HG03432 (cell line): ENCODE data around the gene PACS1.
A peak's percentile ranks its signal among the peaks of the same experiment; 100 is the strongest.
"Not testable (repeated sequence)": the region's sequence is repeated elsewhere in the genome, so short reads cannot be mapped to it uniquely, and the experiment has no call there.

Experiments used
- ATAC-seq: cut with Tn5 transposase; IDR thresholded peaks from one replicate; pipeline ENCODE4 v1.9.1; 2021; ENCODE audit warnings: mild to moderate bottlenecking, moderate library complexity; ENCODE audit not compliant: unreplicated experiment

PACS1 gene

DNA sequence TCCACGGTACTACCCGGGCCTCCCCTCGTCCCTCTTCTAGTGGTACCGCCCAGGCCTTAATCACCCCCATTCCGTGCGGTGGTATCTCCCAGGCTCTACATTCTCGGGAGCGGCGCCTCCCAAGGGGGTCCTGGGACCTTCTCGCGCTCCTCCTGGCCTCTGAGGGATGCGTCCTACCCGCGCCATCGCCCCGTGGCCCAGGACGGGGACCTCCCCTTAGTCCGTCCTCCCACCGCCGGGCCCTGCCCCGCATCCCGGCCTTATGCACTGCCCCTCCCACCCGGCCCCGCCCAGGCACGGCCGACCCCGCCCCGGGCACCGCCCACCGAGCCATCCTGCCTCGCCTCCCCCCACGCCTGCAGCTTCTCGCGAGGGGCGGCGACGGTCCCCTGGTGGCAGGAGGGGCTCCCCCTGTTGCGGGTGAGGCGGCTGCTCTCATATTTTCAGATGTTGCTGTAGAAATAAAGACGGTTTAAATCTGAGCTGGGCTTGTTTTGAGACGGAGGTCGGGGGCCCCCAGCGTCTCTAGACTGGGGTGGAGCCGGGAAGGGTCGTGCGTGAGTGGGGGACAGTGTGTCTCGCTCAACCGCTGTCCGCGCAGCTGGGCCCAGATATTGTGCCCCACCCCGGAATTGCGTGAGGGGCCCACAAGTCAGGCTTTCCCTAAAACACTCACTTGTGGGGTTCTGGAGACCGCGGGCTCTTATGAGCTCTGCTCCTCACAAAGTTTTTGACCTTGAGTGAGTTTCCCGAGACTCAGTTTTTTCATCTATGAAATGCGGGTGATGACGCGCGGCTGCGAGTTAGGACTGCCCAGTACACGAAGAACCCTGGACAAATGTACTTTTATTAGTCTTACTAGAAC lies 197.5 kb downstream of the PACS1 start:
- ATAC-seq, result peak; percentile 52

DNA sequence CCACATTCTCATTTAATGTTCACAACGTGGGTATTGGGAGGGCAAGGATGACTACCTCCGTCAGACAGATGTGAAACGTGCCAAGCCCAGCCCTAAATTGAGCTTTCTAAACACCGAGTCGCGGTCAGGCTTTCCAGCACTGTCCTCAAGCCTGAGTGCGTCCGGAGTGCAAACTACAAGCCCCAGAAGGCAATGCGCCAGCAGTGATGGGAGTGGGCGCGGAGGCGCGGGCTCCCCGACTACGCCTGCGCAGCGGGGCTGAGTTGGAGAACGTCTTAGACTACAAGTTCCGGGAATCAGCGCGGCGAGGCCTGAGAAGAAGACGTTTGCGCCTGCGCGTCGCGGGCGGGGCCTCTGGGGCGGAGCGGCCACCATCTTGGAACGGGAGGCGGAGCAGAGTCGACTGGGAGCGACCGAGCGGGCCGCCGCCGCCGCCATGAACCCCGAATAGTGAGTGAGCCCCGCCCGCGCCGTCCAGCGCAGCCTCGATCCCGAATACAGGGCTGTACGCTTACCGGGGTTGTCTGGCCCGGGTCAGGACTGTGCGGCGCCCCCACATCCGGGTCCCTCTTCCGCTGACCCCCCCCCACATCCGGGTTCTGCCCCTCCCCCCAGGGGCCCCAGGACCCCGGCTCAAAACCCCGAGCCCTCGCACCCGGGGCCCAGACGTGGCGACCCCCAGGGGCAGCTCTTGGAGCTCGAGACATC lies 198.3 kb downstream of the PACS1 start, which contains the start of gene RAB1B:
Gene RAB1B, plus strand, starts transcription at position 396 of the 708 bp plus-strand sequence. Its CDS starts 41 bp downstream, at position 437.
- ATAC-seq, result peak; percentile 74

DNA sequence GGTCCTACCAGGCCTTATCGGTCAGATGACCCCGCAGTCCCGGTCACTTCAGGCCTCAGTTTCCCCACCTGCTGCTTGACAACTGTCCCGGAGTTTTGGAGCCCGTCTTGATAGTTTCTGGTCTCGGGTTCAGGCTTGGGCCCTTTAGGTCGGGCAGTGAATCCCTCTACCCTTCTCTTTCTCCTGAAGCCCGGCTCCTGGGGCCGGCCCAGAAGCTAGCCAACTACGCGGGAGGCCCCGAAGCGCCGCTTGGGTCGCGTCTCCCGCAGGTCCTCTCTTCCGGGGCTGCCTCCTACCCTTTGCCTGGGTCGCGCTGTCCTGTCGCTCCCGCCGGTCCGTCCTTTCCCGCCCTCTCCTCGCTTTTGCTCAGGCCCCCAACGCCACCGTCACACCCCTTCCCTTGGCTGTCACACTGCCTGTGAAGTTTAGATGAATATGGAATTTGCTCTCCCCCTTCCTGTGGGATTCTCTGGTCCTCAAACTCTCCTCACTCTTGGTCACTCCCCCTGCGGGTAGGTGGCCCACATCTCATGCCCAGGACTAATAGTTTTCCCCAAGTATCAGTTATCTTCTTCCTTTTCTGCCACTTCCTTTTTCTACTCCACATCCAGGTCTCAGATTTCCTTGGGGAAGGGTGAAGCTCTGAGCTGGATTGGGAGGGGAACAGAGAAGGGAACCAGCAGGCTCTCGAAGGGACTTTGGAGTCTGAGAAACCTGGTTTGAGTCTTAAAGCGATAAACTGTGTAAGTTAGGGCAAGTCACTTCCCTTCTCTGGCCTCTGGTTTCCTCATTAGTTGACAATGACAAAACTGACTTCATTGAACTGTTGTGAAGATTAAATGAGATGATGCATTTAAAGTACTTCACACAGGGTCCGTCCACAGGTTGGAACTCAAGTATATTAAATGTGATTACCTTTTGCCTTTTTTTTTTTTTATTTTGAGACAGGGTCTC lies 199.2 kb downstream of the PACS1 start:
- no peak for ATAC-seq

GRCh38 chr11:66271816-66272215 lies 201.7 kb downstream of the PACS1 start:
- ATAC-seq, result no peak

DNA sequence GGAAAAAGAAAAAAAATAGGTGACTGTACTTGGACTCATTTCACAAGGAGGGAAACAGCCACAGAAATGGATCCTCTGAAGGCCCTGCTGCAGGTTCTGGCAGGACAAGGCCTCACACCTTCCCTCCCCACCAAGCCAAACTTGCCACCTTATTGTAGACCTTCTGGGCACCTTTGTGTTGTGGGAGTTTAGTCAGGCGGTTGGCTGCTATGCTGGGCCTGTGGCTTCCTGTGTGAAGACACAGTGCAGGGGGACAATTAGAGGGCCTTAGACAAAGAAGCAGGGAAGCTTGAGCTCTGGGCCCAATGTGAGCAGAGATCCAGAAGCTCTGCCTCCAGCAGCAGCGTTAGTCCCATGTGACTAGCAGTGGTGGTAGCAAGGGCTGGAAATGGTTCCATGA lies 202.5 kb downstream of the PACS1 start:
- ATAC-seq, result no peak

- ATAC-seq, result no peak
These were observed 204.1 kb downstream of the PACS1 start for GRCh38 chr11:66274219-66274618.

DNA sequence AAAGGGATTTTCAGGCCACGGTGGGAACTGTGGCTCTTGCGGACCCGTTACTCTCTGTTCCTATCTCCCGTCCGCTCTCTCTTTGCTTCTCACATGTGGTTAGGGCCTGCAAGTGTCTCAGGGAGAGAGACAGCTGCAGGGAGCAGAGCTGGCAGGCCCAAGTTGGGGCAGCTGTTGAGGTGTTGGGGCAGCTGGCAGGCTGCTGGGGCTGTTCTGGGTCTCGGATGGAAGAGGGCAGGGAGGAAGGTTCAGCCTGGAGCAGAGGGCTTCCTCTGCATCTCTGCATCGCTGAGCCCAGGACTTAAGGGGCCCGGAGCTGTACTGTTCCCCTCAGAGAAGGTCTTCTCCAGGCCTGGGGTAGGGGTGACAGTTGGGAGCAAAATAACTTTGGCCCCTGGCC lies 205.3 kb downstream of the PACS1 start:
- no peak for ATAC-seq

- ATAC-seq, result no peak
These were observed 206.0 kb downstream of the PACS1 start for GRCh38 chr11:66275984-66276612.

- not testable (repeated sequence) for ATAC-seq
These were observed 206.5 kb downstream of the PACS1 start for GRCh38 chr11:66276619-66277018.

GRCh38 chr11:66277064-66277463 lies 207.0 kb downstream of the PACS1 start:
- ATAC-seq, result not testable (repeated sequence)

- ATAC-seq, result no peak
These were observed 207.6 kb downstream of the PACS1 start, which contains the start of gene CNIH2 for GRCh38 chr11:66277471-66278362. TSS of gene CNIH2 (plus strand) at chr11:66278175. CDS start at chr11:66278457, 282 bp downstream.

GRCh38 chr11:66278363-66279091 lies 208.5 kb downstream of the PACS1 start:
- ATAC-seq, result no peak

DNA sequence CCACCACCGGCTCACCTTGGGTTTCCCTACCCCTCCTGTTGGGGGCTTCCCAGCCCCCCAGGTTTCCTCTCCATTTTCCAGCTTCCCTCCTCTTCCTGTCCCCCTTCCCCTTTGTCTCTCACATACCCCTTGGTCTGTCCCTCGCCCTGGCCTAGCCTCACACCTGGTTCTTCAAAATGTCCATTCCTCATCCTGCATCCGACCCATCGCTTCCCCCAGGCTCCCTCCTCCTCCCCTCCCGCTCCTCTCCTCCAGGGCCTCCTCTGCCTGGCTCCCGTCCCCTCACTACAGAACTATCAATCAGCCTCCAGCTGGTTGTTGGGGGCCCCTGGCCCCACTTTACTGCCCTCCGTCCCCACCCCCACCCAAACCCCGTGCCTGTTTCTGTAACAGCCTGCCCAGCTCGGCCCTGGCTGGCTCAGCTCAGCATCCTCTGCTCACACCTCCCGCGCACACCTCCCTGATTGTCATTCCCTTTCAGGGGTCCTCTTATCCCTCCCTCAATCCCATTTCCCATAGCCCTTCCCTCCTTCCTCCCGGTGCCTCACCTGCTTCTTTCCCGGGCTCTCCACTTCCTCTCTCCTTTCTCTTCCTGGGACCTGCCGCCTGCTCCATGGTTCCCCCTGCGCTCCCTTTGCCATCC lies 209.1 kb downstream of the PACS1 start:
- no peak for ATAC-seq

DNA sequence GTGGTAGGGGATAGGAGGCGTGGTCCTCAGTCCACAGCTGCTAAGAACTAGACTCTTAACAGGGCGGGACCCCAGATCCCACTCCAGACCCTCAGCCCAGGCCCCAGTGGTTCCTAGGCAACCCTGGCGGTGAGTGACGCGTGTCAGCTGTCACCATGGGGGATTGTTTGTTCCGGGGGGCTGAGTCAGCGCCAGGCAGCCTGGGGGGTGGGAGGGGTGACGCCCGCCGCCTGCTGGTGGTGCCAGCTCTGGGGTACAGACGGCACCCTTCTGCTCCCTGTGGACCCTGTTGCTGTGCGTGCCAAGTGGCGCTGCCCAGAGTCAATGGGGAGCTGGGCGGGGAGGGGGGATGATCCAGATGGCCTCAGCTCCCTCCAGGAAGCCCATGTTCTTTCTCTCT lies 210.4 kb downstream of the PACS1 start:
- no peak for ATAC-seq

DNA sequence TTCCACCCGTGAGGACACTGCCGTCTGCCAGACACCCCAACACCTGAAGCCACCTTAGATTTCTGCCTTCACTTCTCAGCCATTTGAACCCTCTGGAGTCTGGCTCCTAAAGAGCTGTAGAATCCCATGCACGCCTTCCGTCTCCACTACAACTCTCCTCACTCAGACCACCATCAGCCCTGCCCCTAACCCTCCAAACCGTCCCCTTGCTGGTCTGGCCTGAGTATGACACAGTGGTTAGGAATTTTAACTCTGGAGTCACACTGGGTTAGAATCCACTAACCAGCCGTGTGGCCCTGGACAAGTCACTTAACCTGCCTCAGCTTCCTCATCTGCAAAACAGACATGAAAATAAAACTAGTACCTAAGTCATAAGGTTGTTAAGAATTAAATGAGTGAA lies 210.9 kb downstream of the PACS1 start:
- no peak for ATAC-seq

GRCh38 chr11:66281776-66282467 lies 211.8 kb downstream of the PACS1 start:
- no peak for ATAC-seq
